ENCODE results near the gene MINK1. TPM values are rescaled to one million over a fixed set of nuclear protein-coding genes. Genes with fewer than 3 reads are reported as not detected.
A peak's percentile ranks its signal among the peaks of the same experiment; 100 is the strongest.

Gene MINK1
- total RNA-seq, 1 donor from 2014 or later, result 84.6 TPM

DNA sequence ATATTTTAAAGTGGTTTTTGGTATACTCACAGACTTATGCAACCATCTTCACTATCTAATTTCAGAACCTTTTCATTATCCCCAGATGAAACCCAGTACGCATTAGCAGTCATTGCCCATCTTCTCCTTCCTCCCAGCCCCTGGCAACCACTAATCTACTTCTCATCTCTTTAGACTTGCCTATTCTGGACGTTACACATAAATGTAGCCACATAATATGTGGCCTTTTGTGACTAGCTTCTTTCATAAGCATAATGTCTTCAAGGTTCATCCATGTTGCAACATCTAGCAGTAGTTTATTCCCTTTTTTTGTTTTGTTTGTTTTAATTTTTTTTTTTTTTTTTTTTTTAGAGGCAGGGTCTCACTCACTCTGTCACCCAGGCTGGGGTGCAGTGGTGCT is 37.7 kb downstream of the MINK1 start:
- no peak for DNase-seq (ENCODE audit: low read depth)

GRCh38 chr17:4872786-4873185 is 39.6 kb downstream of the MINK1 start:
- no peak for DNase-seq (ENCODE audit: low read depth)

DNA sequence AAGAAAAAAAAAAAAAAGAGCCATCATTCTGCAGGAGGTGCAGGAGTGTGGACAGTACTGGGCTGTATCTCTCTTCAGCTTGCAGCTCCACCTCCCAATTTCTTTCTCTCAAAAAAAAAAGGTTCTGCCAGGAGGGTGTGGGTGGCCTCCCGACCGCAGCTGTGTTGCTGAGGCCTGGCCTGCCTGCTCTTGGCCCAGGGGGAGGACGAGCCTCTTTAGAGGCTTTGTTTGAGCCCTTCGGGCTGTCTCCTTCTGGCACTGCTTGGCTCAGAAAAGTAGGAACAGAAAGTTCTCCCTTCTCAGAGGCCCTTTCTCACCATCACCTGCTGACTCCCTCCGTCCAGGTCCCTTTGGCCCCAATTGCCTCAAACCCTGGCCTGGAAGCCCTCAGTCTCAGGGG is 43.9 kb downstream of the MINK1 start:
- DNase-seq (ENCODE audit: low read depth), result no peak

DNA sequence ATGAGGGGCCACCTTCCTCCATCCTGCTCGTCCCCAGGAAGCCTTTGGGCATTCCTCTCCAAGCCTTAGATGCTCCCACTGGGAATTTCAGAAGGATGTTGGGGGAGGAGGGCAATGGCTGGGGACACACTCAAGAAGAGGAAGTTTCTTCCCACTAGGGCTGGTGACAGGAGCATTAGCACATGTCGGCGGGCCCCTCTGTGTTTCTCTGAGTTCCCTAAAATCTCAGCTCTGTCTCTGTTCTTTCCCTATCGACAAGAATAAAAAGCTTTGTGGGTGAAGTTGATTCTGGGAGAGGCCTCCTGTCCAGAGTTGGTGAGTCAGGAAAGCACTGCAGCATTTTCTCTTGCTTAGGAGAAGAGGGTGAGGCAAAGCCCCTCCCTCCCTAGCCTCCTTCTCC is 46.5 kb downstream of the MINK1 start:
- no peak for DNase-seq (ENCODE audit: low read depth)

DNA sequence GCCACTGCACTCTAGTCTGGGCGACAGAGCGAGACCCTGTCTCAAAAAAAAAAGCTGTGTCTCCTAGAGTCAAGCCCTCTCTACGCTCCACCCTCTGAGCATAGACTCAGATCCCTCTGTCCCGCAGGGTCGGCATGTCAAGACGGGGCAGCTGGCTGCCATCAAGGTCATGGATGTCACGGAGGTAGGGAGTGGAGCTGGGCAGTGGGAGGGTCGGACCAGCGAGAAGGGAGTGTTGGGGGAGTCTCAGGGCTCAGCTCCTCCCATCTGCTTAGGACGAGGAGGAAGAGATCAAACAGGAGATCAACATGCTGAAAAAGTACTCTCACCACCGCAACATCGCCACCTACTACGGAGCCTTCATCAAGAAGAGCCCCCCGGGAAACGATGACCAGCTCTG is 47.7 kb downstream of the MINK1 start:
- DNase-seq (ENCODE audit: low read depth), result no peak

GRCh38 chr17:4881761-4882555 is 48.8 kb downstream of the MINK1 start:
- peak; percentile 17 for DNase-seq (ENCODE audit: low read depth)

- no peak for DNase-seq (ENCODE audit: low read depth)
These were observed 51.3 kb downstream of the MINK1 start for GRCh38 chr17:4884489-4884888.

DNA sequence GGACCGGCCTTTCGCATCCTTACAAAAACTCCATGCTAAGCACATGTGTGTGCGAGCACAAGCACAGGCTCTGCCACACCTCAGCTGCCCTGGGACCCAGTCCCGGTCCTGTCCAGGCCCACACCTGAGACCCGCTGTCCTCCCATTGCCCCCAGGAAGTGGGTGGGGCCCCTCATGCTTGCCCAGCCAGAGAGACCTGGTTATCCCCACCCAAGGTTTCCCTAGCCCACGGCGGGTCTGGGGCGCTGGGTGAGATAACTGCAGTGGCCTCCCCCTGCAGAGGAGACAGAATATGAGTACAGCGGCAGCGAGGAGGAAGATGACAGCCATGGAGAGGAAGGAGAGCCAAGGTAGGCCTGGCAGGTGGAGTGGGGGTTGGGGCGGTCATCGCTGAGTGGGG is 53.7 kb downstream of the MINK1 start:
- no peak for DNase-seq (ENCODE audit: low read depth)

DNA sequence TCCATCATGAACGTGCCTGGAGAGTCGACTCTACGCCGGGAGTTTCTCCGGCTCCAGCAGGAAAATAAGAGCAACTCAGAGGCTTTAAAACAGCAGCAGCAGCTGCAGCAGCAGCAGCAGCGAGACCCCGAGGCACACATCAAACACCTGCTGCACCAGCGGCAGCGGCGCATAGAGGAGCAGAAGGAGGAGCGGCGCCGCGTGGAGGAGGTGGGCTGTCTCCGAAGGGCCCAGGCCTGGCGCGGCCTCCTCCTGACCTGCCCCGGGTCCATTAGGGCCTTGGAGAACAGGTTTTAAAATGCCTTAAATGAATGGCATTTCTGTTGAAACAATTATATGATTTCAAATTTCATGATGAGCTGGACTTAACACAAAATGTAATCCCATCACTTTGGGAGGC is 54.4 kb downstream of the MINK1 start:
- no peak for DNase-seq (ENCODE audit: low read depth)

DNA sequence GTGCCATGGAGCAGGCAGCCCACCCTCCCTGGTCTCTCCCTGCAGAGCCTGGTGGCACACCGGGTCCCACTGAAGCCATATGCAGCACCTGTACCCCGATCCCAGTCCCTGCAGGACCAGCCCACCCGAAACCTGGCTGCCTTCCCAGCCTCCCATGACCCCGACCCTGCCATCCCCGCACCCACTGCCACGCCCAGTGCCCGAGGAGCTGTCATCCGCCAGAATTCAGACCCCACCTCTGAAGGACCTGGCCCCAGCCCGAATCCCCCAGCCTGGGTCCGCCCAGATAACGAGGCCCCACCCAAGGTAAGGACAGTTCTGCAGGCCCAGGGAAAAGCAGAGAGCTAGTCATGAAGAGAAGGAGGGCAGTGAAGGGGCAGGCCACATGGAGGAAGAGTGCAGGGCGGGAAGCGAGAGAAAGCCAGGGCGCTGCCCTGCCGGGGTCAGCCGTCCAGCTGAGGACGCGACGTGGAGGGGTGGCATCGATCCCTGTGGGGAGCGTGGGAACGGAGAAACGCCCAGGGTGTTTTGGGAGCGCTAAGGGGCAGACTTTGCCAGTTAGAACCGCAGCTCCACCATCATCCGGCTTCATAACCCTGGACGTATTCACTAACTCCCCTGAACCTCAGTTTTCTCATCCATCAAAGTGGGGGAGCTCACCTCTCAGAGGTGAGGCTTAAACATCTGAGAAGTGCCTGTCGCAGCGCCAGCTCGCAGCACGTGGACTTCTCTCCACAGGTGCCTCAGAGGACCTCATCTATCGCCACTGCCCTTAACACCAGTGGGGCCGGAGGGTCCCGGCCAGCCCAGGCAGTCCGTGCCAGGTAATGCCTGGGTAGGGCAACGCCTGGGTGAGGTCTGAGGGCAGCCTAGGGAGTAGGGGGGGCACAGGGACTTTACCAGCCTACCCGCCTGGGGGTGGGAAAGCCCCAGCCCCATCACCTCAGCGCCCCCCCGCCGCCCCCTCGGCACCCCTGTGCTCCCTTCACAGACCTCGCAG is 58.6 kb downstream of the MINK1 start:
- DNase-seq (ENCODE audit: low read depth), result no peak

GRCh38 chr17:4892499-4893221 is 59.5 kb downstream of the MINK1 start:
- DNase-seq (ENCODE audit: low read depth), result no peak

DNA sequence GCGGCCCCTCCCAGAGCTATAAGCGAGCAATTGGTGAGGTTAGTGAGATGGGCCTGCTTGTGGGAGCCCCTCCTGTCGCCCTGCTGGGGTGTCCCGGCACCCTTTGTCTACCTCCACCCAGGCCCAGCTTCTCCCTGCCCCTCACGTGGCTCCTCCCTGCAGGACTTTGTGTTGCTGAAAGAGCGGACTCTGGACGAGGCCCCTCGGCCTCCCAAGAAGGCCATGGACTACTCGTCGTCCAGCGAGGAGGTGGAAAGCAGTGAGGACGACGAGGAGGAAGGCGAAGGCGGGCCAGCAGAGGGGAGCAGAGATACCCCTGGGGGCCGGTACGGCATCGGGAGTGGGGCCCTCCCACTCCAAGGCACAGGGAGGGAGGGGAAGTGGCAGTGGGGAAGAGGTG is 60.1 kb downstream of the MINK1 start:
- no peak for DNase-seq (ENCODE audit: low read depth)

GRCh38 chr17:4893721-4894560 is 60.8 kb downstream of the MINK1 start:
- DNase-seq (ENCODE audit: low read depth), result no peak

DNA sequence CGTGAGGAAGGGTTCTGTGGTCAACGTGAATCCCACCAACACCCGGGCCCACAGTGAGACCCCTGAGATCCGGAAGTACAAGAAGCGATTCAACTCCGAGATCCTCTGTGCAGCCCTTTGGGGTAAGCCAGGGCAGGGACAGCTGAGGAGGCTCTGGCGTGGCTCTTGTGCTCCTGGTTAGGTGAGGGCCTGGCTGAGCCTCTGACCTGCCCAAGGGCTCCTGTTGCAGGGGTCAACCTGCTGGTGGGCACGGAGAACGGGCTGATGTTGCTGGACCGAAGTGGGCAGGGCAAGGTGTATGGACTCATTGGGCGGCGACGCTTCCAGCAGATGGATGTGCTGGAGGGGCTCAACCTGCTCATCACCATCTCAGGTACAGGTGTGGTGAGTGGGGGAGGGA is 62.0 kb downstream of the MINK1 start:
- DNase-seq (ENCODE audit: low read depth), result no peak

DNA sequence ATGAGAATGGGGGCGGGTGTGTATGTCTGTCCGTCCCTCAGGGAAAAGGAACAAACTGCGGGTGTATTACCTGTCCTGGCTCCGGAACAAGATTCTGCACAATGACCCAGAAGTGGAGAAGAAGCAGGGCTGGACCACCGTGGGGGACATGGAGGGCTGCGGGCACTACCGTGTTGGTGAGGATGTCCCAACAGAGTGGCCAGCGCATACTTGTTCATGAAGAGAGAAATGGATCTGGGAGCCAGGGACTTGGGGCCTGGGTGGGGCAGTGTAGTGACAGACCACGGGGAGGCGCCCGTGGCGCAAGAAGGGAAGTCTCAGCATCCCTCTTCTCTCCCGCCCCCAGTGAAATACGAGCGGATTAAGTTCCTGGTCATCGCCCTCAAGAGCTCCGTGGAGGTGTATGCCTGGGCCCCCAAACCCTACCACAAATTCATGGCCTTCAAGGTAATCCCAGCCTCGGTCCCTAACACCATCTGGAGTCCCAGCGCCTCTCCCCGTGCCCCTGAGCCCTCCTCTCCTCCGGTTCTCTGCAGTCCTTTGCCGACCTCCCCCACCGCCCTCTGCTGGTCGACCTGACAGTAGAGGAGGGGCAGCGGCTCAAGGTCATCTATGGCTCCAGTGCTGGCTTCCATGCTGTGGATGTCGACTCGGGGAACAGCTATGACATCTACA is 62.7 kb downstream of the MINK1 start:
- no peak for DNase-seq (ENCODE audit: low read depth)

DNA sequence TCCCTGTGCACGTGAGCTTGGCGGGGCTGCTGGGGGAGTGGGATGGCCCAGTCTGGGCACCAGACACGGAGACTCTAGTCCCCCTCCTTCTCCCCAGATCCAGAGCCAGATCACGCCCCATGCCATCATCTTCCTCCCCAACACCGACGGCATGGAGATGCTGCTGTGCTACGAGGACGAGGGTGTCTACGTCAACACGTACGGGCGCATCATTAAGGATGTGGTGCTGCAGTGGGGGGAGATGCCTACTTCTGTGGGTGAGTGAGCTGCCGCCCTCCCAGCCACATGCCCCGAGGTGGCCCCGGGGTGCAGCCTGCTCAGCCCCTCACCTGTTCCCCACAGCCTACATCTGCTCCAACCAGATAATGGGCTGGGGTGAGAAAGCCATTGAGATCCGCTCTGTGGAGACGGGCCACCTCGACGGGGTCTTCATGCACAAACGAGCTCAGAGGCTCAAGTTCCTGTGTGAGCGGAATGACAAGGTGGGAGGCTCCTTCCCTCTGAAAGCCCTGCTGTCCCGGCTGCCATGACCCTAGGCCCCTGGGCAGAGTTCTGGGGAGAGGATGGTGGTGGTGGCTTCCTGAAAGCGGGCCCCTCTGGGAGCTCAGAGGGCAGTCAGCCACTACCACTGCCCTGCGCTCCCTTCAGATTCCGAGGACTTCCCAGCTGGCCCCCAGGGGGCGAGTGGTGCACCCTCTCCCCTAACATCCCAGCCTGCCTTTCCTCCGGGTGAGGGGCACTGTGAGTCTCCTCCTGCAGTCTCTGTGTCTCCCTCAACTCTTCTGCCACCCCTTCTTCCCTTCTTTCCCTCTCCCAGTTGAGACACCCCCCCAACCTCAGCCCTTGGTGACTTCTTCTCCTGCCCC is 63.4 kb downstream of the MINK1 start:
- DNase-seq (ENCODE audit: low read depth), result no peak

DNA sequence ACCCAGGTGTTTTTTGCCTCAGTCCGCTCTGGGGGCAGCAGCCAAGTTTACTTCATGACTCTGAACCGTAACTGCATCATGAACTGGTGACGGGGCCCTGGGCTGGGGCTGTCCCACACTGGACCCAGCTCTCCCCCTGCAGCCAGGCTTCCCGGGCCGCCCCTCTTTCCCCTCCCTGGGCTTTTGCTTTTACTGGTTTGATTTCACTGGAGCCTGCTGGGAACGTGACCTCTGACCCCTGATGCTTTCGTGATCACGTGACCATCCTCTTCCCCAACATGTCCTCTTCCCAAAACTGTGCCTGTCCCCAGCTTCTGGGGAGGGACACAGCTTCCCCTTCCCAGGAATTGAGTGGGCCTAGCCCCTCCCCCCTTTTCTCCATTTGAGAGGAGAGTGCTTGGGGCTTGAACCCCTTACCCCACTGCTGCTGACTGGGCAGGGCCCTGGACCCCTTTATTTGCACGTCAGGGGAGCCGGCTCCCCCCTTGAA is 64.1 kb downstream of the MINK1 start:
- no peak for DNase-seq (ENCODE audit: low read depth)

- no peak for DNase-seq (ENCODE audit: low read depth)
These were observed 64.6 kb downstream of the MINK1 start for GRCh38 chr17:4897785-4898184.

GRCh38 chr17:4898351-4898750 is 65.2 kb downstream of the MINK1 start:
- no peak for DNase-seq (ENCODE audit: low read depth)

GRCh38 chr17:4898927-4899326 is 65.8 kb downstream of the MINK1 start:
- DNase-seq (ENCODE audit: low read depth), result no peak

Data from renal cortical epithelial cell (primary cell).